Uterus (tissue), 4 donors: ENCODE measurements around the gene NRARP. TPM values are rescaled to one million over a fixed set of nuclear protein-coding genes. Genes with fewer than 3 reads are reported as not detected.

Experiments used
- DNase-seq, 2 donors: peaks; one replicate each; pipeline ENCODE4 v3.0.0-alpha.2; 2019 to 2020
- H3K27ac ChIP-seq, 2 donors: fragments of 200-600 bp; sonication (generic); 1 replicate in 1 of 2; 2 replicates in 1 of 2; pipeline ENCODE4 v1.5.1; 2016 to 2018
- H3K27me3 ChIP-seq, 2 donors: fragments of 200-600 bp; sonication (generic); one replicate each; pipeline ENCODE4 v1.5.1; 2018 to 2019; ENCODE audit warnings: control low read depth in 1 of 2
- H3K36me3 ChIP-seq, 2 donors: fragments of 200-600 bp; sonication (generic); one replicate each; pipeline ENCODE4 v1.5.1; 2019; ENCODE audit warnings: control low read depth in 1 of 2
- H3K4me1 ChIP-seq, 2 donors: fragments of 200-600 bp; sonication (generic); one replicate each; pipeline ENCODE4 v1.5.1; 2018 to 2019; ENCODE audit warnings: control low read depth in 1 of 2
- H3K4me3 ChIP-seq, 2 donors: fragments of 200-600 bp; sonication (generic); 1 replicate in 1 of 2; 2 replicates in 1 of 2; pipeline ENCODE4 v1.5.1; 2018 to 2019; ENCODE audit warnings: mild to moderate bottlenecking in 1 of 2
- H3K9me3 ChIP-seq, 2 donors: fragments of 200-600 bp; sonication (generic); one replicate each; pipeline ENCODE4 v1.5.1; 2019; ENCODE audit warnings: control low read depth in 1 of 2
- POLR2A ChIP-seq, 2 donors: fragments of 450-650 bp; IDR thresholded peaks; one replicate each; pipeline ENCODE4 v1.6.1; 2016; ENCODE audit warnings: antibody characterized with exemption in 2 of 2, mild to moderate bottlenecking in 1 of 2, moderate library complexity in 1 of 2
- intact Hi-C: fragments of 100-400 bp; cut with DNase I; formaldehyde crosslinking; loops from one replicate; pipeline ENCODE4 v1.15.1; 2023; ENCODE audit warnings: low total_unique reads
- total RNA-seq, 4 donors: library from RNA; depleted of rRNA in 3 of 4; stranded (reverse); fragments of >200 nt in 3 of 4; gene quantifications; one replicate each; pipeline versions ENCODE4 v1.1.0 to v1.2.4, GENCODE V29; 2014 to 2023
- TF ChIP-seq, protein P1 (sequence below), 4 experiments: fragments of 200-600 bp in 2 of 4; fragments of 450-650 bp in 2 of 4; sonication (generic) in 2 of 4; IDR thresholded peaks; one replicate each; pipeline ENCODE4 v1.5.1; 2016 to 2019; ENCODE audit warnings: antibody characterized with exemption in 4 of 4, mild to moderate bottlenecking in 2 of 4, moderate library complexity in 1 of 4
- donor health status: DM: yes; HTN: yes; CAD: no.

The NRARP gene
- total RNA-seq, 4 donors from 2014 or later: 0.29 to 16.5 (median 11.4) TPM

DNA sequence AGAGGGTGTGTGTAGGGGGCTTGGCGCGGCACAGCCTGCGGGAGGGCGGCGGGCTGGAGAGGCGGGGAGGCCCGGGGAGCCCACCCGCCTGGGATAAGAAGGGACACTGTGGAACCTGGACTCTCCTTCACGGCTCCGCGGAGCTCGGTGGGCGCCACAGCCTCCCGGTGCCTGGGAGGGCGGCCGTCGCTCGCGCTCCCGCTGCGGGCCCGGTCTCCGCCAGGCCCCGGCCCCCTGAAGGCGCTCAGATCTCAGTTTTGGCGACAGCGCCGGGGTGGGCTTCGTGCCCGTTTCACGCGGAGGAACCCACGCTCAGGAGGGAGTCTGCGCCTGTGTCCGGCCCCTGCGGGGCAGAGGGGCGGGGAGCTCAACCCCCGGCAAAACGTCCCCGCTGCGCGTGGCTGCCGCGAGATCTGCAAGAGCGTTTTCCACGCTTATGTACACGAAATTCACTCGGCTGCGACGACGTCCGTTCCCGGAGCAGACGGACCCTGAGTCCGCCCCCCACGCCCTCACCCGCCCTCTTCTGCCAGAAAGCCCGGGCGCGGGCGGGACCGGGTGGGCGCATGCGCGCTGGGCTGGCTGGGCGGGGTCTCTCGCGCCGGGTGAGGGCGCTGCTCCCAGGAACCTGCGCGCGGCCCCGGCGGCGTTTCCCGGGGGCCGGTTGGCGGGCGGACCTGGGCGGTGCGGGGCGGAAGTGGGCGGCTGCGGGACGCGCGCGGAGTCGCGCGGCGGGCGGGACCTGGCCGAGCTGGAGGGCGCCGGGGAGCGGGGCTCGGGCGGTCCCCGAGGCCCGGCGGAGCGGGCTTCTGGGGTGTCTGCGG lies 47.2 kb downstream of the NRARP start, which contains the start of gene NELFB:
Gene NELFB (plus strand): TSS at position 704 of the 824 bp plus-strand sequence.
- H3K27ac ChIP-seq: peak within 1 kb of the TSS; percentile 56 to 75
- intact Hi-C loops: no loop called here
- no peaks in the 10 kb centered on the region for H3K27me3 ChIP-seq
- H3K4me3 ChIP-seq: peak within 1 kb of the TSS; percentile 81 to 97
- H3K4me1 ChIP-seq: peaks cover 0 to 17% of the 10 kb centered on the region in 2 donors
- peak; percentile 90 to 95 for DNase-seq
- H3K9me3 ChIP-seq: no peaks in the 10 kb centered on the region
- H3K36me3 ChIP-seq: no peaks in the 10 kb centered on the region
- TF ChIP-seq POLR2A (IDR thresholded peaks at IDR 0.05): peak; percentile 39 to 69
- TF ChIP-seq, protein P1, sequence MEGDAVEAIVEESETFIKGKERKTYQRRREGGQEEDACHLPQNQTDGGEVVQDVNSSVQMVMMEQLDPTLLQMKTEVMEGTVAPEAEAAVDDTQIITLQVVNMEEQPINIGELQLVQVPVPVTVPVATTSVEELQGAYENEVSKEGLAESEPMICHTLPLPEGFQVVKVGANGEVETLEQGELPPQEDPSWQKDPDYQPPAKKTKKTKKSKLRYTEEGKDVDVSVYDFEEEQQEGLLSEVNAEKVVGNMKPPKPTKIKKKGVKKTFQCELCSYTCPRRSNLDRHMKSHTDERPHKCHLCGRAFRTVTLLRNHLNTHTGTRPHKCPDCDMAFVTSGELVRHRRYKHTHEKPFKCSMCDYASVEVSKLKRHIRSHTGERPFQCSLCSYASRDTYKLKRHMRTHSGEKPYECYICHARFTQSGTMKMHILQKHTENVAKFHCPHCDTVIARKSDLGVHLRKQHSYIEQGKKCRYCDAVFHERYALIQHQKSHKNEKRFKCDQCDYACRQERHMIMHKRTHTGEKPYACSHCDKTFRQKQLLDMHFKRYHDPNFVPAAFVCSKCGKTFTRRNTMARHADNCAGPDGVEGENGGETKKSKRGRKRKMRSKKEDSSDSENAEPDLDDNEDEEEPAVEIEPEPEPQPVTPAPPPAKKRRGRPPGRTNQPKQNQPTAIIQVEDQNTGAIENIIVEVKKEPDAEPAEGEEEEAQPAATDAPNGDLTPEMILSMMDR (IDR thresholded peaks at IDR 0.05): peak in 3 of 4 experiments; percentile 19 to 35 (median 22)

DNA sequence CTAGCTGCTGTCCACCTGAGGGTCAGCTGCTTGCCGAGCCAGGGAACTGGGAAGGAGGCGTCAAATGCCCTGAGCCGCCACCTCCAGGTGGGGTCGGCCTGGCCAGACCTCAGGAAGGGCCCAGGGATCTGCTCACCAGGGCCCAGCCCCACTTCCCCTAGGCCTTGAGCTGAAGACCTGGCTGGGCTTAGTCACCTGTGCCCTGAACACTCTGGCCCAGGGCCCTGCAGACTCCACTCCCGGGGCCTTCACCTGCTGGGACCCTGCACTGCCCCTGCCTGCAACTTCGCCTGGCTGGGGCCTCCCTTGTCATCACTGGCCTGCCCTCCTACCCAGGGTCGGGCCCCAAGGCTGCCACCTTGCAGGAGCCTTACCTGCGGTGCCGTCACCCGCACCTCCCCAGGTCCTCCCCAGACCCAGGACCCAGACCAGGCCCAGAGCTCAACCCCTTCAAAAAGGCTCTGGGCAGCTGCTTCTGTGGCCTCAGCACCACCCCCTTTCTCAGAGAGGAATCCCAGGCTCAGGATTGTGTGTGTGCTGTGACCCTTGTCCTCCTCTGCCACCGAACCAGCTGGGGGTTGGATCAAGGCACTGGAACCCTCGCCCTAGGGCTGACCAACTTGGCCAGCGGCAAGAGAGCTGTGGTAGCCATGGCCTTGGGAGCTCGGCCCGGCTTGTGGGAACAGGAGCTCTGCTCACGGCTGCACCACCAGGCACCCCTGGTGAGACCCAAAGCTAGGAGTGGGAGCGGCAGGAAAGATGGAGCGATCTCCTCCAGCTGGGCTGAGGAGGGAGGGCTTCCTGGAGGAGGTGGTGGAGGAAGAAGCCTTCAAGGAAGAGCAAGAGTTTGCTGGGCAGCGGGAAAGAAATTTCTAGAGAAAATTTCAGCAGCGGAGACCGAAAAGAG lies 48.1 kb downstream of the NRARP start:
- DNase-seq: no peak
- H3K27me3 ChIP-seq: no peaks in the 10 kb centered on the region
- TF ChIP-seq POLR2A (IDR thresholded peaks at IDR 0.05): no peak
- TF ChIP-seq, protein P1 (IDR thresholded peaks at IDR 0.05): no peak
- H3K36me3 ChIP-seq: no peaks in the 10 kb centered on the region
- peaks cover 0 to 17% of the 10 kb centered on the region in 2 donors for H3K4me1 ChIP-seq
- no peaks in the 10 kb centered on the region for H3K9me3 ChIP-seq
- peak overlapping the region; percentile 81 to 97 for H3K4me3 ChIP-seq
- intact Hi-C loops: no loop called here
- peak overlapping the region in 1 of 2 donors; percentile 71 for H3K27ac ChIP-seq

DNA sequence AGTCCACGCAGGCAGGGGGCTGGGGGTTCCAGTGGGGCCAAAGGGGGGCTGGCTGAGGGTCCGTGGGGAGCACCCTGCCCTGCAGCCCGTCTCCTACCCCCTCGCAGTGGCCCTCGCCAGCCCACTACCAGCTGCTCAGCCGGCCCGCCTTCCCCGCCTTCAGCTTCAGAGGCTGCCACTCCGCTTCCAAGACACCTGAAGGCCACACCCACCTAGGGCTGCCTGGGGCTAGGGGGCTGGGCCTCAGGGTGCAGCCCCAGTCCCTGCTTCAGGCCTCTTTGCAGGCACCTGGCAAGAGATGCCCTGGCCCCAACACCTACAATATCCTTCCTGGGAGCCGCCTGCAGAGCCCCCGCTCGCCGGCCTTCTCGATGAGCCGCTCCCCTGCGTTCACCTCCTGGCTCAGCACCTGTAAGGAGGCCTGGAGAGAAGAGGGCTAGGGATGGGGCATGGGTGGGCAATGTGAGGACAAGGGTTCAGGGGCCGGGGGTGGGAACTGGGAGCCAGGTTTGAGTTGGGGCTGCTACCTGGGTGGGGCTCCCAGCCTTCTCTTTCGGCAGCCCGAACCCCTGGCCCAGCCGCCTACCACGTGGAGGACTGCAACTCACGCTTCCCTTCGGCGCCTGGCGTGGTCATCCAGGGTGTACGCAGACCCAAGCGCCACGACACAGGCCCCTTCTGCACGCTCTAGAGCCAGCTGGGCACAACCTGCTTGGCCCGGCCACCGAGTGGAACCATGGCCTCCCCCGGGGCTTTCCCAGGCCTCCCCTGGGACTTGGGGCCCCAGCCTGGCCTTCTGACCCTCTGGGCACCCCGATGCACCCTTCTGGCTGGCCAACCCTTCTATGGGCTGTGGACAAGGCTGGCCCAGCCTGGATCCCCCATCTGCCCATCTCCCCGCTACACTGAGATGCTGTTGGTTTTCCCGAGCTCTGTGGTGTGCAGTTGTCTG lies 49.2 kb downstream of the NRARP start:
- TF ChIP-seq, protein P1 (IDR thresholded peaks at IDR 0.05): no peak
- TF ChIP-seq POLR2A (IDR thresholded peaks at IDR 0.05): no peak
- Histone ChIP-seq H3K27ac (no peak overlapping the region), H3K36me3 (no peaks in the 10 kb centered on the region), H3K4me3 (no peak overlapping the region), H3K9me3 (no peaks in the 10 kb centered on the region), H3K27me3 (no peaks in the 10 kb centered on the region), H3K4me1 (peaks cover 0 to 17% of the 10 kb centered on the region in 2 donors)
- intact Hi-C loops: no loop called here
- no peak for DNase-seq

DNA sequence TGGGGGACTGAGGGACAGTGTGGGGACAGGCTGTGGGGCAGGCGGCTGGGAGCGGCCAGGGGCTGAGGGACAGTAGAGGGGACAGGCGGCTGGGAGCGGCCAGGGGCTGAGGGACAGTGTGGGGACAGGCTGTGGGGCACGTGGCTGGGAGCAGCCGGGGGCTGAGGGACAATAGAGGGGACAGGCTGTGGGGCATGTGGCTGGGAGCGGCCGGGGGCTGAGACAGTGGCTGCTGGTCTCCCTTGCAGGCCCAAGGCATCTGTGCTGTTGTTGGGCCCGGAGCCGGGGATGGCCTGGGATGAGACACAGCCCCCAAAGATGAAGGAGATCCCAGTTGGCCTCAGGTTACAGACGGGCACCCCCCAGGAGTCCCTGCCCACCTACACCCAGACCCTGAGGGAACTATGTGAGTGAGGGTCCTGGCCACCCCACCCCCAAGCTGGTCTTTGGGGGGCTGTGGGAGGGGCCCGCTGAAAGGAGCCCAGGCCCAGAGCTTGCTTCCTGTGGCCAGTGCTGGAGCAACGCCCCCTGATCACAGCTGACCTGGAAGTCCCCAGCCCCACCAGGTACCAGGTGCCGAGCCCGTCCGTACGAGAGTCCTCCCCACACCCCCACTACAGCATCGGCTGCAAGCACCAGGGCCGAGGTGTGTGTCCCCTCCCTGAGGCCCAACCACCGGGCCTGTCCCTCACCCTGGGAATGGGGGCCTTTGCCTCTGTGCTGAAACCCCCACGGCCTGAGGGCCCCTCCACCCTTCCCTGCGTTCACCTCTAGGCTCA lies 50.4 kb downstream of the NRARP start:
- no peak overlapping the region for H3K4me3 ChIP-seq
- DNase-seq: no peak
- peaks cover 0 to 17% of the 10 kb centered on the region in 2 donors for H3K4me1 ChIP-seq
- no peaks in the 10 kb centered on the region for H3K36me3 ChIP-seq
- intact Hi-C loops: no loop called here
- H3K27ac ChIP-seq: no peak overlapping the region
- no peaks in the 10 kb centered on the region for H3K9me3 ChIP-seq
- TF ChIP-seq POLR2A (IDR thresholded peaks at IDR 0.05): no peak
- TF ChIP-seq, protein P1 (IDR thresholded peaks at IDR 0.05): no peak
- no peaks in the 10 kb centered on the region for H3K27me3 ChIP-seq
